OCI-LY7 (cell line): ENCODE measurements around the gene ULK1.

Source experiments
- CTCF ChIP-seq: fragments of 200-600 bp; sonication (generic); conservative IDR thresholded peaks from 2 replicates; pipeline ENCODE4 v1.5.1; 2014; ENCODE audit warnings: mild to moderate bottlenecking, antibody characterized with exemption, low read length, moderate library complexity, mixed read lengths
- EZH2phosphoT487 ChIP-seq: fragments of 200-600 bp; sonication (generic); IDR thresholded peaks from 2 replicates; pipeline ENCODE4 v1.6.1; 2018; ENCODE audit warnings: low read depth, borderline replicate concordance, mild to moderate bottlenecking, mixed run types, antibody characterized with exemption, low read length, moderate library complexity, mixed read lengths

GRCh38 chr12:131934535-131934934 is 40.1 kb downstream of the ULK1 start:
- TF ChIP-seq CTCF (no peak), EZH2phosphoT487 (no peak)
